Suprapubic skin (tissue), 4 donors: Measurements from ENCODE around the gene RASA3. TPM values are rescaled to one million over a fixed set of nuclear protein-coding genes. Genes with fewer than 3 reads are reported as not detected.

Source experiments
- DNase-seq, 2 donors: peaks; one replicate each; pipeline ENCODE4 v3.0.0-alpha.2; 2019; ENCODE audit warnings: low spot score in 2 of 2
- H3K27ac ChIP-seq: fragments of 200-600 bp; sonication (generic); one replicate; pipeline ENCODE4 v1.5.1; 2019
- H3K27me3 ChIP-seq: fragments of 200-600 bp; sonication (generic); one replicate; pipeline ENCODE4 v1.5.1; 2019
- H3K36me3 ChIP-seq: fragments of 200-600 bp; sonication (generic); one replicate; pipeline ENCODE4 v1.5.1; 2019
- H3K4me1 ChIP-seq: fragments of 200-600 bp; sonication (generic); one replicate; pipeline ENCODE4 v1.5.1; 2019
- H3K4me3 ChIP-seq: fragments of 200-600 bp; sonication (generic); one replicate; pipeline ENCODE4 v1.5.1; 2019; ENCODE audit warnings: mild to moderate bottlenecking
- H3K9me3 ChIP-seq: fragments of 200-600 bp; sonication (generic); one replicate; pipeline ENCODE4 v1.5.1; 2019
- CTCF ChIP-seq, 2 donors: fragments of 200-600 bp in 1 of 2; fragments of 450-650 bp in 1 of 2; sonication (generic) in 1 of 2; IDR thresholded peaks; one replicate each; pipeline ENCODE4 v1.5.1; 2016 to 2019; ENCODE audit warnings: antibody characterized with exemption in 2 of 2, mild to moderate bottlenecking in 1 of 2, moderate library complexity in 1 of 2
- EP300 ChIP-seq: sonication (generic); formaldehyde crosslinking; IDR thresholded peaks from one replicate; pipeline ENCODE4 v1.6.1; 2017; ENCODE audit warnings: antibody characterized with exemption
- POLR2A ChIP-seq, 2 donors: fragments of 450-650 bp; IDR thresholded peaks; one replicate each; pipeline ENCODE4 v1.6.1; 2017; ENCODE audit warnings: antibody characterized with exemption in 2 of 2, mild to moderate bottlenecking in 2 of 2, moderate library complexity in 2 of 2
- POLR2AphosphoS5 ChIP-seq, 3 donors: sonication (generic); formaldehyde crosslinking; IDR thresholded peaks; one replicate each; pipeline ENCODE4 v1.6.1; 2017; ENCODE audit warnings: antibody characterized with exemption in 3 of 3
- WGBS: methylation state at CpG from one replicate; pipeline ENCODE4 v1.1.5; 2018; 5-methylcytosine and 5-hydroxymethylcytosine counted together
- total RNA-seq, 4 donors: library from RNA; depleted of rRNA; stranded (reverse); fragments of >200 nt; gene quantifications; one replicate each; pipeline ENCODE4 v1.1.0, GENCODE V29; 2016

RASA3 gene
- total RNA-seq, 4 donors from 2014 or later: 15.3 to 37.1 (median 16.4) TPM

- Histone ChIP-seq H3K4me1 (peaks cover 13% of the 10 kb centered on the region), H3K27ac (no peak overlapping the region), H3K9me3 (no peaks in the 10 kb centered on the region), H3K4me3 (no peak overlapping the region), H3K36me3 (no peaks in the 10 kb centered on the region), H3K27me3 (peaks cover 12% of the 10 kb centered on the region)
- 68% methylated on average over 10 of the region's 11 CpGs for WGBS
- no peak for DNase-seq
- TF ChIP-seq POLR2A (IDR thresholded peaks at IDR 0.05) (no peak), EP300 (no peak), POLR2AphosphoS5 (IDR thresholded peaks at IDR 0.05) (no peak), CTCF (IDR thresholded peaks at IDR 0.05) (no peak)
These were observed 25.6 kb upstream of the RASA3 start for GRCh38 chr13:114157869-114158495.

- no peaks in the 10 kb centered on the region for H3K9me3 ChIP-seq
- H3K4me3 ChIP-seq: no peak overlapping the region
- no peak for DNase-seq
- no peaks in the 10 kb centered on the region for H3K27me3 ChIP-seq
- WGBS: 43% methylated on average over 10 of the region's 19 CpGs
- no peak overlapping the region for H3K27ac ChIP-seq
- H3K36me3 ChIP-seq: no peaks in the 10 kb centered on the region
- TF ChIP-seq EP300: no peak
- TF ChIP-seq POLR2A (IDR thresholded peaks at IDR 0.05): no peak
- no peak for TF ChIP-seq POLR2AphosphoS5 (IDR thresholded peaks at IDR 0.05)
- no peak for TF ChIP-seq CTCF (IDR thresholded peaks at IDR 0.05)
- H3K4me1 ChIP-seq: peaks cover 8% of the 10 kb centered on the region
These were observed 23.8 kb upstream of the RASA3 start for GRCh38 chr13:114155926-114156883.

GRCh38 chr13:114155320-114155719 is 22.9 kb upstream of the RASA3 start:
- WGBS: 50% methylated on average over 1 of the region's 3 CpGs
- H3K27me3 ChIP-seq: no peaks in the 10 kb centered on the region
- TF ChIP-seq EP300: no peak
- no peak for TF ChIP-seq POLR2A (IDR thresholded peaks at IDR 0.05)
- DNase-seq: no peak
- no peak overlapping the region for H3K27ac ChIP-seq
- no peaks in the 10 kb centered on the region for H3K9me3 ChIP-seq
- H3K36me3 ChIP-seq: no peaks in the 10 kb centered on the region
- no peak overlapping the region for H3K4me3 ChIP-seq
- peaks cover 12% of the 10 kb centered on the region for H3K4me1 ChIP-seq

DNA sequence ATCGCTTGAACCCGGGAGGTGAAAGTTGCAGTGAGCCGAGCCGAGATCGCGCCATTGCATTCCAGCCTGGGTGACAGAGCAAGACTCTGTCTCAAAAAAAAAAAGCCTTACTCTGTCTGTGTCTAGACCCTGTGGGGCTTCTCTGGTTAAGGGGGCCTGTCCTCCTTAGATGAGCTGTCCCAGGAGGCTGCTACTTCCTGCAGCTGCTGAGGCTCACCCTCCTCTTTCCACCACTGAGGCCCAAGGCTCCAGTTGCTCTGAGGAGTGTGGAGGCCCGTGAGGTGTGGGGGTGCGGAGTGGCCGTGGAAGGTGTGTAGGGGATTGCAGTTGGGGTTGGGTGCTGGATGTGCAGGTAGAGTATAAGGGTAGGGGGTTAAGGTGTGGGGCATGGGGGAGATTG is 22.1 kb upstream of the RASA3 start:
- H3K36me3 ChIP-seq: no peaks in the 10 kb centered on the region
- no peaks in the 10 kb centered on the region for H3K27me3 ChIP-seq
- TF ChIP-seq POLR2A (IDR thresholded peaks at IDR 0.05): no peak
- TF ChIP-seq POLR2AphosphoS5 (IDR thresholded peaks at IDR 0.05): no peak
- TF ChIP-seq EP300: no peak
- TF ChIP-seq CTCF (IDR thresholded peaks at IDR 0.05): no peak
- peaks cover 12% of the 10 kb centered on the region for H3K4me1 ChIP-seq
- no peak for DNase-seq
- no peak overlapping the region for H3K27ac ChIP-seq
- no peak overlapping the region for H3K4me3 ChIP-seq
- WGBS: 83% methylated on average over 9 of the region's 9 CpGs
- H3K9me3 ChIP-seq: no peaks in the 10 kb centered on the region

DNA sequence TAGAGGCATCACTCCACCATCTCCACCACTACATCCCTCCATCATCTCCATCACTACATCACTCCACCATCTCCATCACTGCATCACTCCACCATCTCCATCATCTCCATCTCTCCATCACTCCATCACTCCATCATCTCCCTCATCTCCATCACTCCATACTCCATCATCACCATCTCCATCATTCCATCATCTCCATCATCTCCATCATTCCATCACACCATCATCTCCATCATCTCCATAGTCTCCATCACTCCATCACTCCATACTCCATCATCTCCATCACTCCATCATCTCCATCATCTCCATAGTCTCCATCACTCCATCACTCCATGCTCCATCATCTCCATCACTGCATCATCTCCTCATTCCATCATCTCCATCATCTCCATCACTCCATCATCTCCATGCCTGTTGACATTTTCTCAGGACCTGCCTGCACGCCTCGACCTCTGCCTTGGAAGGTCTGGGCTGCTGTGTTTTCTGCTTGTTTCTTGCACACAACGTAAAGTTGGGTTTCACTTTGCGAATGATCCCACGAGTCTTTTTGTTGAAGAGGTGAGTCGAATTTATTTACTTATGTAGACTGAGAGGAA is 21.2 kb upstream of the RASA3 start:
- Histone ChIP-seq H3K4me1 (peaks cover 12% of the 10 kb centered on the region), H3K36me3 (no peaks in the 10 kb centered on the region), H3K27ac (no peak overlapping the region), H3K9me3 (no peaks in the 10 kb centered on the region), H3K27me3 (no peaks in the 10 kb centered on the region), H3K4me3 (no peak overlapping the region)
- TF ChIP-seq EP300 (no peak), CTCF (IDR thresholded peaks at IDR 0.05) (no peak), POLR2AphosphoS5 (IDR thresholded peaks at IDR 0.05) (no peak), POLR2A (IDR thresholded peaks at IDR 0.05) (no peak)
- DNase-seq: no peak
- 98% methylated on average over 6 of the region's 6 CpGs for WGBS
